Measurements from ENCODE around the gene ATP6V0D1.

Gene ATP6V0D1

GRCh38 chr16:67407176-67407787, 73.7 kb downstream of the ATP6V0D1 start:
- no peak for DNase-seq (ENCODE audit: low read depth in 3 of 3)

DNA sequence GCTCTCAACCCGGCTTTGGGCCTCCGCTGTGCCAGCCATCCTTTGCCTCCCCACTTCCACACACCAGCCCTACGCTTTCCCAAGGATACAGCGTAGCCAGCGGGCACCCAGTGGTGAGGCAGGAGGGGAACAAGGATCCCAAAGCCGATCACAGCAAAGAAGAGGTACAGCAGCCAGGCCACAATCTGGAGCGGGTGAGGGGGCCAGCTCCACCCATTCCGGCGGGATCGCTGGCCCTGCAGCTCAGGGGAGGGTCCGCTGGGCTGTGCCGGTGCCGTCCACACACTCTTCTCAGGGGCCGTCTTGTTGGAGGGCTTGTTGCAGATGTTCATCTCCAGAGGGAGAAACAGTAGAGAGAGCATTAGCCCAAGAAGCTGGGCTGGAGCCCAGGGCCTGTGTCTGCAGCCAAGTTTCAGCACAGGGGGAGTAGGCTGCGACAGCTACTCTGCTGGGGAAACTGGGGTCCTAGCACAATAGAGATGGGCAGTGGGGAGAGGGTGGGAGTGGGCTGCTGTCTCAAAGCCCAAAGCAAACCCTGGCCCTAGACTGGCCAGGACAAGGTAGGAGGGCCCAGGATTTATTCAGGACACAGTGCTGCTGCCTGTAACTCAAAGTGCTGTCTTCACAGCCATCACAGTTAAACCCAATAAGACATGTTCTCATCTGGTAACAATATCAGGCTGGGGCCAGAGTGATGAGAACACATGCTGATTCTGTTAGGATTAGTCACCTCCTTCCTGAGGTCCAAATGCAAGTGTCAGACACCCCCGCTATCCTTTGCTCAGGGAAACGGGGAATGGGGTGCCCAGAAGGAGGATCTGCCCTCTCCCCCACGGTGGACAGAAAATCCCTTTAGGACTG, 74.6 kb downstream of the ATP6V0D1 start:
- no peak for DNase-seq (ENCODE audit: low read depth in 3 of 3)

DNA sequence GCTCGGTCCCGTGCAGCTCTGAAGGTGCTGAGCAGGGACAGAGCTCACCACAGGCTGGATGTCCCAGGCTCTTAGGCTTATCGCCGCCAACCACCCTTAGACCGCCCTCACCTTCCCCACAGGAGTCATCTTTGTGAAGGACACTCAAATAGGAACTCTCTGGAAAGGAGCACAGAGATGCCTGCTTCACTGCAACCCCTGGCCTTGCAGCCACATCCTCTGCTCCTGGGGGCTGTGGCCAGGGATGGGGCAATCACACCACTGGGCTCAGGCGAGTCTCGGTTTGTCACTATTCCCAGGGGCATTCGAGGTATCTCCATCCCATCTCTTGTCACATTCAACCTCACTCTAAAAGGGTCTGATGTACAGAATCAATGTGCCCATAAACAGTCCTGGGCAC, 75.6 kb downstream of the ATP6V0D1 start:
- DNase-seq (ENCODE audit: low read depth in 3 of 3) = no peak

GRCh38 chr16:67404740-67405226, 76.2 kb downstream of the ATP6V0D1 start:
- DNase-seq (ENCODE audit: low read depth in 3 of 3) = no peak

DNA sequence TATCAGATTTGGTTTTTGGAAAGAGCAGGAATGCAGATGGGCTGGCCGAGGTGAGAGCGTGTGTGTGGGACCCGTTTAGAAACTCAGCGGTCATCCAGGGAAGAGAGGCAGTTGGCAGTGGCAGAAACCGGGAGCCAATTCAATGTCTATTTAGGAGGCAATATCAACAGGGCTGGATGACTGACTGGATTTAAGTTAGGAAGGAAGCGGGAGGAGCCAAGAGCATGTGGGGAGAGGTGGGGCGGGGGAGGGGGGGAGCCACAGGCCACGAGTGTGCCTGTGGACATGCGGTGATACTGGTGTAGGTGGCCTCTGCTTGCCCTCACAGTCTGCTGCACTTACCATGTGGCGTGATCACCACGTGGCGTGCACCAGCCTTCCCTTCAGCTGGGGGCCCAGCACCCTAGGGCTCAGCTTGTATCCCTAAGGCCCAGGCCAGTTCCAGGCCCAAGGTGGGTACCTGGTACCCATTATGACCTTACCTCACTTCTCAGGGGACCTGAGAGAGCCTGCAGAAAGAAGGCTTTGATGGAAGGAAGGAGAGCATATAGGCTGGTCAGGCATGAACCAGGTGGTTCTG, 76.9 kb downstream of the ATP6V0D1 start:
- DNase-seq (ENCODE audit: low read depth in 3 of 3) = no peak

GRCh38 chr16:67400901-67401300, 80.1 kb downstream of the ATP6V0D1 start:
- DNase-seq (ENCODE audit: low read depth in 3 of 3) = no peak

GRCh38 chr16:67399749-67400704, 80.9 kb downstream of the ATP6V0D1 start:
- DNase-seq (ENCODE audit: low read depth in 3 of 3) = no peak

DNA sequence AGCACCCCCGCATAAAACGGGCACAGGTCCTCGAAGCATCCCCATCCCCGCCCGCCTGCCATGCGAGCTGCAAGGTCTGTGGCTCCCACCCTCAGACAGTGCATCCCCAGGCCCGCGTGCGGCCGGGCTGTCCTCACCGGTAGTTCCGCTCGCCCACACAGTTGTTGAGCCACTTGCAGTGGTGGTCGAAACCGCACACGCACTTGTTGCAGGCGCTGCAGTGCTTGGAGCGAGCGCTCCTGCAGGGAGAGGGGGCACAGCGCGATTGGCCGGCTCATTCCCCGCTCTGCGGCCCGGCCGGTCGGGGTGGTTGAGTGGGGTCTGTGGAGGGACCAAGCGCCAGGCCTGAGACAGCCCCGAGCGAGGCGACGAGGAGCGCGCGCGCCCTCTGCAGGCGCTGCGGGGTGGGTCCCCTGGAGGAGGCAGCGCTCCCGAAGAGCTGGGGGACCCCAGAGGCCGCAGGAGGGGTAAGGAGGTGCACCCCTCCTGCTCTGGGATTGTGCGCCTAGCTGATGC, 81.7 kb downstream of the ATP6V0D1 start:
- peak; percentile 16 to 56 (median 31) for DNase-seq (ENCODE audit: low read depth in 3 of 3)

- DNase-seq (ENCODE audit: low read depth in 3 of 3) = no peak
Measured at GRCh38 chr16:67398546-67399217, 82.3 kb downstream of the ATP6V0D1 start.

GRCh38 chr16:67397812-67398545, 83.0 kb downstream of the ATP6V0D1 start:
- DNase-seq (ENCODE audit: low read depth in 3 of 3) = no peak

- DNase-seq (ENCODE audit: low read depth in 3 of 3) = no peak
Measured at GRCh38 chr16:67397036-67397801, 83.7 kb downstream of the ATP6V0D1 start.

DNA sequence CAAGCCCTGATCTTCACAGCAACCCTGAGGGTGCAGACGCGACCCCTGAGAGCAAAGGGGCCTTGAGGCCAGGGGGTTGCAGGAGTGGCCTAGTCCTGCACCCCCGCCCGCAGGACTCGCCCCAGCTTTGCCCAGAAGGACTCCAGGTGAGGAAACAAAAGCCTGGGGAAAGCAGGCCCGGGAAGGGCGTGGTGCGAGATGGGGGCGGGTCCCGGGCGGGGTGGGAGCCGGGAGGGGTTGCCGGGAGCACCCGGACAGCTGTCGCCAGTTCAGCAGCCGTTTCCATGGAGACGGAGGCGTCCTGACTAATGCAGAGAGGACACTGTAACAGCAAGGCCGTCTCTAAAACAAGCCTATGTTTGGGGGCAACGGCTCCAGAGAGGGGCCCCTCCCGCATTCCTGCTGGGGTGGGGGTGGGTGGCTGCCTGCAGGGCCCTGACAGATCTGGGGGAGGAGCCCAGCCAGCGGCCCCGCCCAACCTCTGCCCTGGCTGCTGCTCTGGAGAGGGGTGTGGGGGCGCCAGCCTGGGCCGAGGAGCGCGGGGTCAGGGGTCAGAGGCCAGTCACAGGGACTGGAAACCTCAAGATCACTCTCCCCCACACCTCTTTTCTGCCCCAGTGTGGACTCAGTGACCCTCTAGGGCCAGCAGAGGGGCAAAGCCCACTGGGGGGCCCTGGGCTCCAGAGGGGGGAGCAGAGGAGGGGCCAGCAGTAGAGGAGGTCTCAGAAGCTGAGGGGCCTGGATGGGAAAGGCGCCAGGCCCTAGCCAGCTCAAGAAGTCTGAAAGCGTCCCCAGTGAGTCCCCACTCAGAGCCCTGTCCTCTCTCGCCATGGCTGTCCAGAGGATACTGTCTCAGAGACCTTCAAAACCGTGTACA, 84.6 kb downstream of the ATP6V0D1 start:
- DNase-seq (ENCODE audit: low read depth in 3 of 3) = no peak

DNA sequence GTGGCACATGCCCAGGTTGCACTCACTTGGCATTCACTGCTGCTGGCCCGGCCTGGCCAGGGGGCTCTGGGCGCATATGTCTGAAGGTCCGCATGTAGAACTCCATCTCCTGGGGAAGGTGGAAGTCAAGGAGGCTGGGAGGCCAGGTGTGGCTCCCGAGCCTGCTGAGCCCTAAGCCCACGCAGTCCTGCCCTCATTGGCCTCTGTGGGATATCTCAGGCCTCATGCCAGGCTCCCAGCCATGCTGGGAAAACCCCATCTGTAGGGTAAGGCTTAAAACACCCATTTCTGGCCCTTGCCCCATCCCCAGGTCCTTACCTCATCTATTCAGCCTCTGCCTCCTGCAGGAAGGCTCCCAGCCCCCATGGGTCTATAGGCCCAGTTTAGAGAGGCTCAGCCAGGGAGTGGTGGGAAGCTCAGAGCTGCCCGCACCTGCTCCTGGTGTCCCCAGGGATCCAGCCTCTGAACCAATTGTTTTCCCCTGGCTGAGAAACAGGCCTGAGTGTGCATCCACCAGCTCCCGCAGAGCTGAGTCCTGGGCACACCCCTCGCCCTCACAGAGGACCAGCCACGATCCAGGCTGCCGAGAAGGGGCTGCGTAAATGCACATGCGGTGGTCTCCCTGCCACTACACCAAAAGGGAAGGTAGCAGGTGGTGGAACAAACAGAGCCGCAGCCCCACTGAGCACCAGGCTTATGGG, 85.3 kb downstream of the ATP6V0D1 start:
- DNase-seq (ENCODE audit: low read depth in 3 of 3) = no peak

DNA sequence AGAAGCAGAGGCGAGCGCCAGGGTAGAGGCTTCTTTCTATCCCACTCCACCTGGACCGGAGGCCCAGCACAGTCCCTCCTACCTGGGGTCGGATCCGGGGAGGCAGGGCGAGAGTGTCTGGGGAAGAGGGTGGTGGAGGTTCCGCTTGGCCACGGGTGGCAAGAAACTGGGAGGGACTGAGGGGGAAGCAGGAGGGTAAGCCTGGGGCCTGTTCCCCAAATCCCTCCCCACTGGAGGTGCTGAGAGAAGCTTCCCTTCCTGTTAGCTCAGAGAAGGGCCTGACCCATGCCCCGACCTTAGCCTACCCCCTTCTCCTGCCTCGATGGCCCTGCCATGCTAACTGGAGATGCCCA, 85.9 kb downstream of the ATP6V0D1 start:
- no peak for DNase-seq (ENCODE audit: low read depth in 3 of 3)

DNA sequence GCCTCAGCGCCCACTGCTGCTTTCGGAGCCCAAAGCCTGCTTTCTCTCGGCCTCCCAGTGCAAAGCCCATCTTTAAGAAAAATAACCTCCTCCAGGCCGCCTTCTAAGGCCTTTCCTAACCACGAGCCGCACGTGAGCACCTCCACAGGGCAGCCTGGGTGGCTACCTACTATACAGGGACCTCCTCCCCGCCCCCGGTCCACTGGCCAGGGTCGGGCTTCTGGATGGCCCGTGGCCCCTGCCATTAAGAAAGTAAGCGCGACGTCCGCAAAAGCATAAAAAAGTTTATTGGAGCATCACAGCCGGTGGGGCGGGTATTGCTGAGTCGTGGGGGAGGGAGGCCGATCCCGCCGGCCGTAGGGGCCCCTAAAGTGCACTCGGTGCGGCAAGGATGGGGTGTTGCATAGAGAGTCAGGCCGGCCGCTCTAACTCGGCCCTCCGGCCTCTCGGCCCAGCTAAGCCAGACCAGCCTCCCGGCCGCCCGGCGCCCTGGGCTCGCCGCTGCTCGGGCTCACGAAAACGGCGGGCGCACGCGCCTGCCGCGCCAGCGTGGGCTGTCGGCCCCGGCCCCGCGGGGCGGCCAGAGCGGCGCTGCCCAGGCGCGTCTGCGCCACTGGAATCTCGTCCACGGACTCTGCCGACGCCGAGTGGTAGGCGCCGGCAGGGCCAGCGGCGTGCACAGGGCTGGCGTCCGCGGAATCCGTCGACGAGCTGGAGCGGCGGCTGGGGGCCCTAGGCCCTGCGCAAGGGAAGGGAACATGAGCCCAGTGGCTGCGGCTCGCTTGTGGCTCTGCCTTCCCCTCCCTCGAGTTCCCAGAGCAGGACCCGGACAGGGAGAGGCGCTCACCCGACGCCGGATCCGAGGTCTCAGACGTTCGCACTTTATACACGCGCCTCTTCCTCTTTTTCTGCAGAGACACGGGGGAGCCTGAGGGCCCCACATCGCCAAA, 86.5 kb downstream of the ATP6V0D1 start:
- DNase-seq (ENCODE audit: low read depth in 3 of 3) = no peak

DNA sequence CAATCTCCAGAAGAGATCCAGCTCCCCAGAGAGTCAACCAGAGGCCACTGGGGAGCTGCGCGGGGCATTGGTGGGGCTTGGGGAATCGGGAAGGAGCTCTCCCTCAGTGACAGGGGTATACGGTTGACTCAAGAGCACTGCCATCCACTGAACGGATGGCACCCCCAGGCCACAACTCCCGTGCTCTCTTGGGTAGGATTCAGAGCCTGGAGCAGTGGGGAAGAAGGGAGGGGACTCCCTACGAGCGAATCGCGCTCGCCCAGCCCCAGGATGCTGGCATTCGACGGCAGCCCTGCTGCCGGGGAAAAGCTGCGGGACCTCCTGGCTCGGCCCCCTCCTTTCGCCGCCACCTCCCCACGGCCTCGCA, 87.2 kb downstream of the ATP6V0D1 start:
- DNase-seq (ENCODE audit: low read depth in 3 of 3) = no peak

Data from stimulated activated CD4-positive, alpha-beta T cell treated with anti-CD3 and anti-CD28 coated beads, TNF-alpha, amount 100 ng/mL, for 24 hours (primary cell).